IMR-90 (cell line): ENCODE data around the gene GPAT3. TPM values are rescaled to one million over a fixed set of nuclear protein-coding genes. Genes with fewer than 3 reads are reported as not detected.

Experiments used
- ATAC-seq: fragments of 200-7000 bp; cut with Tn5 transposase; 2 replicates; pipeline ENCODE4 v1.9.1; 2020; ENCODE audit warnings: low read depth, mild to moderate bottlenecking, moderate library complexity
- BruUV-seq: library from RNA; stranded (reverse); fragments of 400-500 nt; replicated peaks from 2 replicates; lab custom pipeline; 2021; lab: Mats Ljungman, UMichigan
- CTCF ChIA-PET: fragments of 300-600 bp; formaldehyde crosslinking; extraction: SDS; loops from one replicate; lab custom pipeline; 2021; ENCODE audit warnings: antibody characterized with exemption; lab: Yijun Ruan, JAX
- POLR2A ChIA-PET: fragments of 300-600 bp; sonication (Branson Sonifier 250); formaldehyde crosslinking; loops from one replicate; lab custom pipeline; 2022; ENCODE audit warnings: antibody characterized with exemption; ENCODE audit not compliant: unreplicated experiment; lab: Charles Lee
- DNase-seq: peaks from one replicate; pipeline ENCODE4 v3.0.0; 2013
- H2AFZ ChIP-seq: replicated peaks from 2 replicates; pipeline ENCODE3; 2013; ENCODE audit warnings: low read length, mild to moderate bottlenecking; ENCODE audit not compliant: poor library complexity
- H2AK5ac ChIP-seq: 2 replicates; pipeline ENCODE4 v1.6.1; 2013; ENCODE audit warnings: low read depth, low read length, inconsistent platforms
- H2AK9ac ChIP-seq: replicated peaks from 2 replicates; pipeline ENCODE3; 2013; ENCODE audit warnings: mild to moderate bottlenecking, low read depth, low read length, moderate library complexity; ENCODE audit not compliant: poor library complexity
- H2BK120ac ChIP-seq: 2 replicates; pipeline ENCODE4 v1.6.1; 2013; ENCODE audit warnings: low read depth, low read length, inconsistent platforms
- H2BK15ac ChIP-seq: 3 replicates; pipeline ENCODE4 v1.6.1; 2013; ENCODE audit warnings: low read depth, low read length, inconsistent platforms
- H2BK20ac ChIP-seq: 2 replicates; pipeline ENCODE4 v1.6.1; 2013; ENCODE audit warnings: low read depth, mild to moderate bottlenecking, inconsistent platforms, low read length, moderate library complexity
- H2BK5ac ChIP-seq: 2 replicates; pipeline ENCODE4 v1.6.1; 2013; ENCODE audit warnings: mild to moderate bottlenecking, low read depth, low read length, inconsistent platforms; ENCODE audit not compliant: poor library complexity, severe bottlenecking
- H3K14ac ChIP-seq: replicated peaks from 2 replicates; pipeline ENCODE4 v1.6.1; 2013; ENCODE audit warnings: low read depth, low read length, inconsistent platforms
- H3K18ac ChIP-seq: 2 replicates; pipeline ENCODE4 v1.6.1; 2013; ENCODE audit warnings: low read depth, low read length, control low read depth
- H3K23ac ChIP-seq: 2 replicates; pipeline ENCODE4 v1.6.1; 2013; ENCODE audit warnings: low read depth, low read length, inconsistent platforms
- H3K27ac ChIP-seq: 2 replicates; pipeline ENCODE4 v1.5.1; 2013; ENCODE audit warnings: mild to moderate bottlenecking, control low read depth, low read length; ENCODE audit not compliant: insufficient read depth
- H3K27me3 ChIP-seq: 2 replicates; pipeline ENCODE4 v1.6.1; 2013; ENCODE audit warnings: low read length; ENCODE audit not compliant: control insufficient read depth, insufficient read depth
- H3K36me3 ChIP-seq: 2 replicates; pipeline ENCODE4 v1.6.1; 2013; ENCODE audit warnings: low read length, mixed read lengths; ENCODE audit not compliant: control insufficient read depth, insufficient read depth
- H3K4ac ChIP-seq: 2 replicates; pipeline ENCODE4 v1.6.1; 2013; ENCODE audit warnings: low read depth, low read length, inconsistent platforms
- H3K4me1 ChIP-seq: 2 replicates; pipeline ENCODE4 v1.6.1; 2013; ENCODE audit warnings: low read length, mixed read lengths; ENCODE audit not compliant: control insufficient read depth, insufficient read depth
- H3K4me2 ChIP-seq: 2 replicates; pipeline ENCODE4 v1.6.1; 2013; ENCODE audit warnings: low read depth, mild to moderate bottlenecking, control low read depth, low read length, moderate library complexity
- H3K4me3 ChIP-seq: 2 replicates; pipeline ENCODE4 v1.5.1; 2013; ENCODE audit warnings: low read depth, mild to moderate bottlenecking, control low read depth, low read length, moderate library complexity; ENCODE audit not compliant: insufficient read depth
- H3K56ac ChIP-seq: 2 replicates; pipeline ENCODE4 v1.6.1; 2013; ENCODE audit warnings: low read length, inconsistent platforms; ENCODE audit not compliant: insufficient read depth; ENCODE audit errors: extremely low read depth
- H3K79me1 ChIP-seq, 2 experiments: 2 replicates each; pipeline ENCODE4 v1.6.1; 2013; ENCODE audit warnings: low read length in 2 of 2, inconsistent platforms in 1 of 2, low read depth in 1 of 2
- H3K9ac ChIP-seq: 2 replicates; pipeline ENCODE4 v1.6.1; 2013; ENCODE audit warnings: low read depth, low read length, control low read depth
- H3K9me1 ChIP-seq: 2 replicates; pipeline ENCODE4 v1.6.1; 2013; ENCODE audit warnings: low read length, inconsistent platforms; ENCODE audit not compliant: insufficient read depth
- H3K9me3 ChIP-seq: 2 replicates; pipeline ENCODE4 v1.6.1; 2013; ENCODE audit warnings: low read length; ENCODE audit not compliant: control insufficient read depth, insufficient read depth
- H4K20me1 ChIP-seq: 2 replicates; pipeline ENCODE4 v1.6.1; 2013; ENCODE audit warnings: low read length, inconsistent platforms; ENCODE audit not compliant: insufficient read depth
- H4K5ac ChIP-seq: 2 replicates; pipeline ENCODE4 v1.6.1; 2013; ENCODE audit warnings: mild to moderate bottlenecking, low read depth, low read length, control low read depth
- H4K8ac ChIP-seq, 2 experiments: 2 replicates each; pipeline ENCODE4 v1.6.1; 2013; ENCODE audit warnings: low read depth in 2 of 2, low read length in 2 of 2, control low read depth in 1 of 2, inconsistent platforms in 1 of 2
- H4K91ac ChIP-seq: 2 replicates; pipeline ENCODE4 v1.6.1; 2013; ENCODE audit warnings: low read depth, low read length, inconsistent platforms; ENCODE audit not compliant: insufficient read depth
- BHLHE40 ChIP-seq: fragments of 150-350 bp; IDR thresholded peaks from 2 replicates; pipeline ENCODE4 v1.6.1; 2016; ENCODE audit warnings: mild to moderate bottlenecking, low read depth, low read length
- CEBPB ChIP-seq: IDR thresholded peaks from 2 replicates; pipeline ENCODE4 v1.6.1; 2012; ENCODE audit warnings: low read depth, low read length, improper control_type of control experiment
- MAFK ChIP-seq: IDR thresholded peaks from 2 replicates; pipeline ENCODE4 v1.6.1; 2012; ENCODE audit warnings: low read depth, low read length, improper control_type of control experiment
- MAZ ChIP-seq: IDR thresholded peaks from 2 replicates; pipeline ENCODE4 v1.6.1; 2012; ENCODE audit warnings: low read depth, mild to moderate bottlenecking, low read length, improper control_type of control experiment, moderate library complexity, borderline replicate concordance
- RCOR1 ChIP-seq: IDR thresholded peaks from 2 replicates; pipeline ENCODE4 v1.6.1; 2012; ENCODE audit warnings: mild to moderate bottlenecking, low read length, improper control_type of control experiment; ENCODE audit not compliant: insufficient replicate concordance
- WGBS, 2 experiments: methylation state at CpG; one replicate each; pipeline versions ENCODE4 v1.1.5 to v1.1.7; 2013; ENCODE audit warnings: missing lambda C conversion rate in 2 of 2; ENCODE audit not compliant: insufficient read length in 1 of 2; ENCODE audit errors: extremely low coverage in 2 of 2; 5-methylcytosine and 5-hydroxymethylcytosine counted together
- dilution Hi-C: fragments of 300-500 bp; cut with HindIII; formaldehyde crosslinking; loops from one replicate; pipeline ENCODE4 v1.14.3; 2018; ENCODE audit warnings: low sequenced_read_pairs; ENCODE audit not compliant: unreplicated experiment
- in situ Hi-C: fragments of 300-500 bp; cut with MboI; formaldehyde crosslinking; loops from 3 replicates; pipeline ENCODE4 v1.14.3; 2019; ENCODE audit warnings: low sequenced_read_pairs, inconsistent platforms, mixed read lengths
- intact Hi-C: fragments of 100-400 bp; cut with micrococcal nuclease; formaldehyde crosslinking; loops from 2 replicates; pipeline ENCODE4 v1.10.0; 2022
- polyA plus RNA-seq, 3 experiments: library from polyadenylated mRNA; depleted of rRNA; stranded (reverse); fragments of >200 nt; gene quantifications; 2 replicates each; pipeline ENCODE4 v1.2.3, GENCODE V29; 2012; ENCODE audit warnings: low replicate concordance in 1 of 3
- total RNA-seq: library from RNA; depleted of rRNA; stranded (reverse); fragments of >200 nt; gene quantifications from 2 replicates; pipeline ENCODE4 v1.2.3, GENCODE V29; 2012

The GPAT3 gene
- total and polyA plus RNA-seq, 2 of the 4 experiments (the other 2 are of a cell fraction) = 1.3 to 2.9 TPM

GRCh38 chr4:83591056-83591455 is 55.1 kb downstream of the GPAT3 start:
- no peak for DNase-seq
- in situ Hi-C loops (no loop called here), intact Hi-C loops (no loop called here), dilution Hi-C loops (no loop called here)
- no peak for TF ChIP-seq BHLHE40
- no peak for TF ChIP-seq RCOR1
- peak; percentile 18; the same call in 1 of the 2 replicates for TF ChIP-seq CEBPB
- TF ChIP-seq MAFK = no peak
- no peak for TF ChIP-seq MAZ
- no peak overlapping the region for H3K9ac ChIP-seq
- no peak overlapping the region for H2BK20ac ChIP-seq
- no TSS peak for BruUV-seq
- no peak overlapping the region for H3K18ac ChIP-seq
- H2BK5ac ChIP-seq = no peak overlapping the region
- no peaks in the 10 kb centered on the region for H3K9me1 ChIP-seq
- H3K4me2 ChIP-seq = no peak overlapping the region
- no peak overlapping the region for H3K27ac ChIP-seq
- no CpG with 5 or more reads among the region's 4 CpGs for WGBS, 2 experiments
- H3K9me3 ChIP-seq = no peaks in the 10 kb centered on the region
- no peak overlapping the region for H2AK5ac ChIP-seq
- no peaks in the 10 kb centered on the region for H3K27me3 ChIP-seq
- CTCF ChIA-PET = no interaction called here
- no peak overlapping the region for H3K4me3 ChIP-seq
- POLR2A ChIA-PET = no interaction called here
- ATAC-seq = no peak
- no peak overlapping the region for H4K8ac ChIP-seq
- H4K20me1 ChIP-seq = no peaks in the 10 kb centered on the region
- H2BK120ac ChIP-seq = no peak overlapping the region
- H3K23ac ChIP-seq = no peak overlapping the region
- no peak overlapping the region for H3K4ac ChIP-seq
- no peak overlapping the region for H2AFZ ChIP-seq
- H3K56ac ChIP-seq = no peak overlapping the region
- H2AK9ac ChIP-seq = no peak overlapping the region
- no peaks in the 10 kb centered on the region for H3K79me1 ChIP-seq
- H3K36me3 ChIP-seq = no peaks in the 10 kb centered on the region
- H4K5ac ChIP-seq = no peak overlapping the region
- H3K4me1 ChIP-seq = peaks cover 1% of the 10 kb centered on the region; the same call in 1 of the 2 replicates
- H3K14ac ChIP-seq = no peak overlapping the region
- H2BK15ac ChIP-seq = no peak overlapping the region
- no peak overlapping the region for H4K91ac ChIP-seq
